HCT116 (cell line): ENCODE measurements around the gene BEND4. TPM values are rescaled to one million over a fixed set of nuclear protein-coding genes. Genes with fewer than 3 reads are reported as not detected.

Experiments
- ATAC-seq: fragments of 200-7000 bp; cut with Tn5 transposase; 2 replicates; pipeline ENCODE4 v1.9.1; 2020; ENCODE audit warnings: mild to moderate bottlenecking, moderate library complexity
- BruUV-seq: library from RNA; stranded (reverse); fragments of 400-500 nt; replicated peaks from 2 replicates; lab custom pipeline; 2021; lab: Mats Ljungman, UMichigan
- CTCF ChIA-PET: fragments of 300-600 bp; sonication (Branson Sonifier 250); formaldehyde crosslinking; loops from one replicate; lab custom pipeline; 2021; ENCODE audit warnings: antibody characterized with exemption; lab: Charles Lee
- POLR2A ChIA-PET: fragments of 300-600, 350-600 bp; sonication (Branson Sonifier 250); formaldehyde crosslinking; loops from one replicate; lab custom pipeline; 2021; ENCODE audit warnings: antibody characterized with exemption; lab: Charles Lee
- RAD21 ChIA-PET, 2 experiments: fragments of 300-600 bp; sonication (Branson Sonifier 250); formaldehyde crosslinking; loops; one replicate each; lab custom pipeline; 2023; ENCODE audit warnings: low total read pairs in 2 of 2; ENCODE audit not compliant: uncharacterized antibody in 2 of 2, unreplicated experiment in 2 of 2, low non-redundant PET in 1 of 2; lab: Charles Lee
- DNase-seq: peaks from one replicate; pipeline ENCODE4 v3.0.0-alpha.2; 2010; ENCODE audit warnings: low read depth, low spot score
- H2AFZ ChIP-seq: fragments of 200-600 bp; shearing (Covaris generic), sonication (generic); 2 replicates; pipeline ENCODE4 v1.6.1; 2017; ENCODE audit warnings: low read depth, mixed run types, mixed read lengths, antibody characterized with exemption, low read length; ENCODE audit not compliant: poor library complexity, severe bottlenecking
- H3K27ac ChIP-seq: 2 replicates; pipeline ENCODE4 v1.5.1; 2012; ENCODE audit warnings: low read depth, low read length
- H3K27me3 ChIP-seq: fragments of 200-600 bp; sonication (generic); 2 replicates; pipeline ENCODE4 v1.6.1; 2016; ENCODE audit warnings: mixed run types, low read length, mixed read lengths; ENCODE audit not compliant: insufficient read depth
- H3K36me3 ChIP-seq, 2 experiments: fragments of 200-500 bp in 1 of 2; fragments of 200-600 bp in 1 of 2; sonication (Bioruptor generic) in 1 of 2; sonication (generic) in 1 of 2; 2 replicates each; pipeline versions ENCODE4 v1.5.1 to v1.6.1; 2014 to 2016; ENCODE audit warnings: low read length in 2 of 2, inconsistent platforms in 1 of 2, mixed read lengths in 1 of 2, mixed run types in 1 of 2; ENCODE audit not compliant: insufficient read depth in 2 of 2, control insufficient read depth in 1 of 2
- H3K4me1 ChIP-seq, 2 experiments: fragments of 200-600 bp in 1 of 2; sonication (generic) in 1 of 2; 2 replicates each; pipeline versions ENCODE4 v1.5.1 to v1.6.1; 2012 to 2017; ENCODE audit warnings: low read length in 2 of 2, inconsistent platforms in 1 of 2, mild to moderate bottlenecking in 1 of 2, mixed read lengths in 1 of 2, mixed run types in 1 of 2, moderate library complexity in 1 of 2; ENCODE audit not compliant: insufficient read depth in 2 of 2, control insufficient read depth in 1 of 2
- H3K4me2 ChIP-seq: fragments of 200-600 bp; sonication (generic); 2 replicates; pipeline ENCODE4 v1.6.1; 2017; ENCODE audit warnings: mixed run types, low read length, mixed read lengths
- H3K4me3 ChIP-seq, 2 experiments: fragments of 200-600 bp in 1 of 2; sonication (generic) in 1 of 2; replicated peaks in 1 of 2; 2 replicates each; pipeline ENCODE4 v1.5.1; 2011 to 2016; ENCODE audit warnings: low read length in 2 of 2, control low read depth in 1 of 2, low read depth in 1 of 2, mild to moderate bottlenecking in 1 of 2, mixed read lengths in 1 of 2, mixed run types in 1 of 2
- H3K79me2 ChIP-seq: fragments of 200-600 bp; sonication (generic); 2 replicates; pipeline ENCODE4 v1.6.1; 2017; ENCODE audit warnings: mild to moderate bottlenecking, mixed run types, low read length, moderate library complexity, mixed read lengths; ENCODE audit not compliant: insufficient read depth
- H3K9ac ChIP-seq: fragments of 200-600 bp; sonication (generic); 2 replicates; pipeline ENCODE4 v1.6.1; 2016; ENCODE audit warnings: low read length, mixed read lengths
- H3K9me2 ChIP-seq: fragments of 200-600 bp; sonication (generic), shearing (Covaris generic); 2 replicates; pipeline ENCODE4 v1.6.1; 2017; ENCODE audit warnings: mixed run types, mild to moderate bottlenecking, moderate library complexity; ENCODE audit not compliant: insufficient read depth
- H3K9me3 ChIP-seq, 2 experiments: fragments of 200-500 bp in 1 of 2; fragments of 200-600 bp in 1 of 2; sonication (Bioruptor generic) in 1 of 2; sonication (generic) in 1 of 2; 2 replicates each; pipeline ENCODE4 v1.6.1; 2014 to 2017; ENCODE audit warnings: low read length in 2 of 2, mixed read lengths in 2 of 2, inconsistent platforms in 1 of 2, low read depth in 1 of 2, mild to moderate bottlenecking in 1 of 2, mixed run types in 1 of 2, moderate library complexity in 1 of 2; ENCODE audit not compliant: control insufficient read depth in 1 of 2, insufficient read depth in 1 of 2
- H4K20me1 ChIP-seq: fragments of 200-600 bp; sonication (generic), shearing (Covaris generic); 2 replicates; pipeline ENCODE4 v1.6.1; 2017; ENCODE audit warnings: mixed run types, mild to moderate bottlenecking, moderate library complexity; ENCODE audit not compliant: insufficient read depth
- CEBPB ChIP-seq: IDR thresholded peaks from 2 replicates; pipeline ENCODE4 v1.6.1; 2012; ENCODE audit warnings: low read depth
- JUND ChIP-seq: IDR thresholded peaks from 2 replicates; pipeline ENCODE4 v1.6.1; 2012
- POLR2AphosphoS5 ChIP-seq: IDR thresholded peaks from 2 replicates; pipeline ENCODE4 v1.6.1; 2011; ENCODE audit warnings: mild to moderate bottlenecking, low read depth, low read length, moderate library complexity
- SIN3A ChIP-seq: IDR thresholded peaks from 2 replicates; pipeline ENCODE4 v1.6.1; 2012; ENCODE audit warnings: low read depth
- SP1 ChIP-seq: IDR thresholded peaks from 2 replicates; pipeline ENCODE4 v1.6.1; 2012; ENCODE audit warnings: low read depth
- SRF ChIP-seq: IDR thresholded peaks from 2 replicates; pipeline ENCODE4 v1.6.1; 2012; ENCODE audit warnings: low read depth
- TCF7L2 ChIP-seq: IDR thresholded peaks from 2 replicates; pipeline ENCODE4 v1.7.0; 2011; ENCODE audit warnings: borderline replicate concordance, inconsistent platforms; ENCODE audit not compliant: insufficient read depth, insufficient read length; ENCODE audit errors: extremely low read depth
- ZFX ChIP-seq: fragments of 450-650 bp; IDR thresholded peaks from 2 replicates; pipeline ENCODE4 v1.6.1; 2017
- intact Hi-C: fragments of 100-400 bp; cut with micrococcal nuclease; formaldehyde crosslinking; loops from 2 replicates; pipeline ENCODE4 v1.10.0; 2022
- total RNA-seq: library from RNA; stranded (reverse); gene quantifications from one replicate; pipeline ENCODE4 v1.2.1, GENCODE V29; 2021; ENCODE audit not compliant: unreplicated experiment
- TF ChIP-seq, protein P1 (sequence below): IDR thresholded peaks from 2 replicates; pipeline ENCODE4 v1.6.1; 2012
- TF ChIP-seq, protein P2 (sequence below): IDR thresholded peaks from 2 replicates; pipeline ENCODE4 v1.6.1; 2011; ENCODE audit warnings: mild to moderate bottlenecking, low read length, moderate library complexity; ENCODE audit not compliant: insufficient replicate concordance; ENCODE audit errors: extremely low read depth
- TF ChIP-seq, protein P3 (sequence below), 3 experiments: fragments of 200-600 bp in 1 of 3; sonication (generic) in 1 of 3; IDR thresholded peaks in 2 of 3; conservative IDR thresholded peaks in 1 of 3; 2 replicates each; pipeline ENCODE4 v1.5.1; 2012 to 2017; ENCODE audit warnings: low read depth in 2 of 3, low read length in 2 of 3, antibody characterized with exemption in 1 of 3, borderline replicate concordance in 1 of 3, control low read depth in 1 of 3, mild to moderate bottlenecking in 1 of 3, mixed read lengths in 1 of 3, mixed run types in 1 of 3, moderate library complexity in 1 of 3; ENCODE audit not compliant: insufficient read depth in 1 of 3
- TF ChIP-seq, protein P4 (sequence below): IDR thresholded peaks from 2 replicates; pipeline ENCODE4 v1.6.1; 2012

BEND4 gene
- total RNA-seq, 1 experiment from 2014 or later: 0.05 TPM

DNA sequence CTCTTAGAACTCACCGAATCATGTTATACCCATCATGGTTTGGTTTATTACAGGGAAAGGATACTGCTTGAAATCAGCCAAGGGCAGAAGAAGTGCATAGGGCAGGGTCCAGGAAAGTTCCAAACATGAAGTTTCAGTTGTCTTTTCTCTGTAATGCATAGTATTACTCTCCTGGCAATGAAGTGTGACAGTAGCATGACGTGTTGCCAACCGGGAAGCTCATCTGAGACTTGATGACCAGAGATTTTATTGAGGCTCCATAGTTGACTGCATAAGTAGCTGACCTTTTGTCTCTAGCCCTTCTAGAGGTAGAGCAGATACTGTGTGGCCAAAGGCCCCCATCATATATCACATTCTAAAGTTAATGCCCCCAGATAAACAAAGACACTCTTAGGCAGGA, 72.1 kb downstream of the BEND4 start:
- Histone ChIP-seq H3K79me2 (no peaks in the 10 kb centered on the region), H3K27ac (no peak overlapping the region), H3K27me3 (no peaks in the 10 kb centered on the region), H3K4me3 (no peak overlapping the region), H3K4me2 (no peak overlapping the region), H3K9me3 (no peaks in the 10 kb centered on the region), H3K9ac (no peak overlapping the region), H2AFZ (no peak overlapping the region), H3K36me3 (no peaks in the 10 kb centered on the region)
- ATAC-seq: no peak
- intact Hi-C loops: no loop called here
- RAD21 ChIA-PET: no interaction called here
- no TSS peak for BruUV-seq
- CTCF ChIA-PET: no interaction called here
- TF ChIP-seq CEBPB (no peak), POLR2AphosphoS5 (no peak), TCF7L2 (no peak), SRF (no peak), JUND (no peak)
- TF ChIP-seq, protein P1, sequence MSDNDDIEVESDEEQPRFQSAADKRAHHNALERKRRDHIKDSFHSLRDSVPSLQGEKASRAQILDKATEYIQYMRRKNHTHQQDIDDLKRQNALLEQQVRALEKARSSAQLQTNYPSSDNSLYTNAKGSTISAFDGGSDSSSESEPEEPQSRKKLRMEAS: no peak
- TF ChIP-seq, all 23 proteins: peak for 0
- Histone ChIP-seq H4K20me1 (no peaks in the 10 kb centered on the region; the same call in 1 of the 2 replicates), H3K9me2 (no peaks in the 10 kb centered on the region), H3K4me1 (peaks cover 0 to 4% of the 10 kb centered on the region in 2 experiments; a peak in 1 of 4 replicates)
- POLR2A ChIA-PET: no interaction called here
- no peak for DNase-seq

DNA sequence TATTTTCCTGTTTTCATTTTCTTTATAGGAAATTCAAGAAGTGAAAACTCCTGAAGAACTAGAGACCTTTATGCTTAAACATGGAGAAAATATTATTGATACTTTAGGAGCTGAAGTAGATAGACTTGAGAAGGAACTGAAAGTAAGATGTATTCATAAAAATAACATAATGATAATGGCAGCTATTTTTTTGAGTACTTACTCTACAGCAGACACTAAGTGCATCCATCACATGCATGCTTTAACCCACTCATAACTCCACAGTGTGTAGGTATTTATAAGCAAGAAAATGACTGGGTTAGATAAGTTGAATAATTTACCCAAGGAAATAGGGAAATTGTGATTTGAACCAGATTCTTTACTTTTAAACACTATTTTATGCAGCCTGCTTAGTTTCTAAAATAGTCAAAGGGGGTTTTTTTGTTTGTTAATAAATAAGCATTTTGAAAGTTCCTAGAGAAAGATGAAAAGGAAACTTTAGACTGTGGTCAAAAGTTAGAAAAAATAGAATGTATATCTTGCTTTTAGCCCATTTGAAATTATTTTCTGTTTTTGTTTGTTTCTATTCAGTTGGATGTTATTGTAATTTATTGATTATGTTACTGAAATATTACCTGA, 74.2 kb downstream of the BEND4 start:
- no peak overlapping the region for H3K4me2 ChIP-seq
- no peaks in the 10 kb centered on the region for H3K4me1 ChIP-seq
- H3K27me3 ChIP-seq: no peaks in the 10 kb centered on the region
- H3K9me2 ChIP-seq: no peaks in the 10 kb centered on the region
- intact Hi-C loops: no loop called here
- POLR2A ChIA-PET: no interaction called here
- no peak overlapping the region for H2AFZ ChIP-seq
- H3K9me3 ChIP-seq: no peaks in the 10 kb centered on the region
- H3K9ac ChIP-seq: no peak overlapping the region
- H4K20me1 ChIP-seq: no peaks in the 10 kb centered on the region; the same call in 1 of the 2 replicates
- H3K36me3 ChIP-seq: no peaks in the 10 kb centered on the region
- no peaks in the 10 kb centered on the region for H3K79me2 ChIP-seq
- ATAC-seq (no peak), DNase-seq (no peak)
- no TSS peak for BruUV-seq
- H3K27ac ChIP-seq: no peak overlapping the region
- RAD21 ChIA-PET: no interaction called here
- CTCF ChIA-PET: no interaction called here
- H3K4me3 ChIP-seq: no peak overlapping the region
- TF ChIP-seq SIN3A (no peak), SP1 (no peak), SRF (no peak), ZFX (no peak)
- TF ChIP-seq, protein P1: no peak
- TF ChIP-seq, protein P2, sequence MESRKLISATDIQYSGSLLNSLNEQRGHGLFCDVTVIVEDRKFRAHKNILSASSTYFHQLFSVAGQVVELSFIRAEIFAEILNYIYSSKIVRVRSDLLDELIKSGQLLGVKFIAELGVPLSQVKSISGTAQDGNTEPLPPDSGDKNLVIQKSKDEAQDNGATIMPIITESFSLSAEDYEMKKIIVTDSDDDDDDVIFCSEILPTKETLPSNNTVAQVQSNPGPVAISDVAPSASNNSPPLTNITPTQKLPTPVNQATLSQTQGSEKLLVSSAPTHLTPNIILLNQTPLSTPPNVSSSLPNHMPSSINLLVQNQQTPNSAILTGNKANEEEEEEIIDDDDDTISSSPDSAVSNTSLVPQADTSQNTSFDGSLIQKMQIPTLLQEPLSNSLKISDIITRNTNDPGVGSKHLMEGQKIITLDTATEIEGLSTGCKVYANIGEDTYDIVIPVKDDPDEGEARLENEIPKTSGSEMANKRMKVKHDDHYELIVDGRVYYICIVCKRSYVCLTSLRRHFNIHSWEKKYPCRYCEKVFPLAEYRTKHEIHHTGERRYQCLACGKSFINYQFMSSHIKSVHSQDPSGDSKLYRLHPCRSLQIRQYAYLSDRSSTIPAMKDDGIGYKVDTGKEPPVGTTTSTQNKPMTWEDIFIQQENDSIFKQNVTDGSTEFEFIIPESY: no peak
- TF ChIP-seq, protein P3, sequence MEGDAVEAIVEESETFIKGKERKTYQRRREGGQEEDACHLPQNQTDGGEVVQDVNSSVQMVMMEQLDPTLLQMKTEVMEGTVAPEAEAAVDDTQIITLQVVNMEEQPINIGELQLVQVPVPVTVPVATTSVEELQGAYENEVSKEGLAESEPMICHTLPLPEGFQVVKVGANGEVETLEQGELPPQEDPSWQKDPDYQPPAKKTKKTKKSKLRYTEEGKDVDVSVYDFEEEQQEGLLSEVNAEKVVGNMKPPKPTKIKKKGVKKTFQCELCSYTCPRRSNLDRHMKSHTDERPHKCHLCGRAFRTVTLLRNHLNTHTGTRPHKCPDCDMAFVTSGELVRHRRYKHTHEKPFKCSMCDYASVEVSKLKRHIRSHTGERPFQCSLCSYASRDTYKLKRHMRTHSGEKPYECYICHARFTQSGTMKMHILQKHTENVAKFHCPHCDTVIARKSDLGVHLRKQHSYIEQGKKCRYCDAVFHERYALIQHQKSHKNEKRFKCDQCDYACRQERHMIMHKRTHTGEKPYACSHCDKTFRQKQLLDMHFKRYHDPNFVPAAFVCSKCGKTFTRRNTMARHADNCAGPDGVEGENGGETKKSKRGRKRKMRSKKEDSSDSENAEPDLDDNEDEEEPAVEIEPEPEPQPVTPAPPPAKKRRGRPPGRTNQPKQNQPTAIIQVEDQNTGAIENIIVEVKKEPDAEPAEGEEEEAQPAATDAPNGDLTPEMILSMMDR (IDR thresholded peaks at IDR 0.05 in 2 of 3, conservative IDR thresholded peaks at IDR 0.05 in 1 of 3; ENCODE audit: borderline replicate concordance in 1 of 3, insufficient read depth in 1 of 3, low read depth in 2 of 3, low read length in 2 of 3): no peak
- TF ChIP-seq, protein P4, sequence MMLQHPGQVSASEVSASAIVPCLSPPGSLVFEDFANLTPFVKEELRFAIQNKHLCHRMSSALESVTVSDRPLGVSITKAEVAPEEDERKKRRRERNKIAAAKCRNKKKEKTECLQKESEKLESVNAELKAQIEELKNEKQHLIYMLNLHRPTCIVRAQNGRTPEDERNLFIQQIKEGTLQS: no peak
